ENCODE measurements around the gene LMBRD2. TPM values are rescaled to one million over a fixed set of nuclear protein-coding genes. Genes with fewer than 3 reads are reported as not detected.

LMBRD2 gene
- total and polyA plus RNA-seq, 2 donors (not counting 3 experiments of a cell fraction or from before 2014, with no cell fraction given): 1.2 to 5.2 TPM

DNA sequence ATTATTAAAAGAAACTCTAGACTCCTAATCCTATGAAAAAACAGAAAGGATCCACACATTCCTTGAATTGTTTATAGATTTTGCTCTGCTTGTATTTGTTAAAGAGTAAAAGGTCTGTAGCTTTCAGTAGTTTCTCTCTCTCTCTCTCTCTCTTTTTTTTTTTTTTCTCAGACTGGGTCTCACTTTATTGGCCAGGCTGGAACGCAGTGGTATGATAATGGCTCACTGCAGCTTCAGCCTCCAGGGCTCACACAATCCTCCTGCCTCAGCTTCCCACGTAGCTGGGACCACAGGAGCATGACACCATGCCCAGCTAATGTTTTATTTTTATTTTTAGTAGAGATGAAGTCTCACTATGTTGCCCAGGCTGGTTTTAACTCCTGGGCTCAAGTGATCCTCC, 94.3 kb downstream of the LMBRD2 start:
- H3K4me3 ChIP-seq (replicated peaks in 1 of 3; ENCODE audit: insufficient read depth in 1 of 3, low read depth in 1 of 3, low read length in 3 of 3): no peak overlapping the region
- CTCF ChIA-PET: interaction anchor here (0.8 kb wide), 1 partner anchor 208 kb away, joined by 3 read pairs; no protein-coding TSS in a partner anchor
- no peak for FAIRE-seq
- intact Hi-C loops (cut with micrococcal nuclease) (no loop called here), dilution Hi-C loops (cut with MboI; ENCODE audit: extremely low pct_ligation_motif_present, low sequenced_read_pairs) (no loop called here)
- no peaks in the 10 kb centered on the region for H3K27me3 ChIP-seq (ENCODE audit: control insufficient read depth in 2 of 2, insufficient read depth in 2 of 2, low read length in 2 of 2)
- H3K27ac ChIP-seq (ENCODE audit: insufficient read depth, low read depth, low read length): no peak overlapping the region
- no peaks in the 10 kb centered on the region for H3K36me3 ChIP-seq (ENCODE audit: control insufficient read depth in 2 of 2, extremely low read depth in 1 of 2, insufficient read depth in 2 of 2, low read length in 2 of 2)
- H3K9ac ChIP-seq (replicated peaks; ENCODE audit: extremely low read depth, insufficient read depth, low read length): no peak overlapping the region
- no peaks in the 10 kb centered on the region for H3K9me1 ChIP-seq (replicated peaks; ENCODE audit: control insufficient read depth, extremely low read depth, insufficient read depth, low read length)
- BruUV-seq (replicated peaks): no TSS peak
- no peaks in the 10 kb centered on the region for H3K4me1 ChIP-seq (ENCODE audit: control insufficient read depth, extremely low read depth, insufficient read depth, low read length)
- no peak overlapping the region for H3K4me2 ChIP-seq (ENCODE audit: insufficient read depth, low read length)
- TF ChIP-seq, protein P1, sequence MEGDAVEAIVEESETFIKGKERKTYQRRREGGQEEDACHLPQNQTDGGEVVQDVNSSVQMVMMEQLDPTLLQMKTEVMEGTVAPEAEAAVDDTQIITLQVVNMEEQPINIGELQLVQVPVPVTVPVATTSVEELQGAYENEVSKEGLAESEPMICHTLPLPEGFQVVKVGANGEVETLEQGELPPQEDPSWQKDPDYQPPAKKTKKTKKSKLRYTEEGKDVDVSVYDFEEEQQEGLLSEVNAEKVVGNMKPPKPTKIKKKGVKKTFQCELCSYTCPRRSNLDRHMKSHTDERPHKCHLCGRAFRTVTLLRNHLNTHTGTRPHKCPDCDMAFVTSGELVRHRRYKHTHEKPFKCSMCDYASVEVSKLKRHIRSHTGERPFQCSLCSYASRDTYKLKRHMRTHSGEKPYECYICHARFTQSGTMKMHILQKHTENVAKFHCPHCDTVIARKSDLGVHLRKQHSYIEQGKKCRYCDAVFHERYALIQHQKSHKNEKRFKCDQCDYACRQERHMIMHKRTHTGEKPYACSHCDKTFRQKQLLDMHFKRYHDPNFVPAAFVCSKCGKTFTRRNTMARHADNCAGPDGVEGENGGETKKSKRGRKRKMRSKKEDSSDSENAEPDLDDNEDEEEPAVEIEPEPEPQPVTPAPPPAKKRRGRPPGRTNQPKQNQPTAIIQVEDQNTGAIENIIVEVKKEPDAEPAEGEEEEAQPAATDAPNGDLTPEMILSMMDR (IDR thresholded peaks at IDR 0.05; ENCODE audit: extremely low read depth in 1 of 2, insufficient read depth in 1 of 2, low read depth in 1 of 2, low read length in 2 of 2): no peak
- TF ChIP-seq EZH2 (IDR thresholded peaks at IDR 0.05; ENCODE audit: borderline replicate concordance, low read depth, low read length, severe bottlenecking) (no peak), MYC (IDR thresholded peaks at IDR 0.05; ENCODE audit: low read depth, low read length) (no peak), GATA2 (IDR thresholded peaks at IDR 0.05; ENCODE audit: insufficient read depth, insufficient read length, low read depth, low read length) (no peak), POLR2AphosphoS5 (IDR thresholded peaks at IDR 0.05; ENCODE audit: insufficient read depth, low read depth, low read length) (no peak), POLR2A (IDR thresholded peaks at IDR 0.05; ENCODE audit: low read depth, low read length) (no peak), MAX (IDR thresholded peaks at IDR 0.05; ENCODE audit: insufficient read depth, insufficient read length) (no peak), FOS (IDR thresholded peaks at IDR 0.05; ENCODE audit: borderline replicate concordance, insufficient read depth, low read length) (no peak), JUN (IDR thresholded peaks at IDR 0.05; ENCODE audit: borderline replicate concordance, insufficient read depth, insufficient read length, low read depth) (no peak)
- no peaks in the 10 kb centered on the region for H3K9me3 ChIP-seq (replicated peaks; ENCODE audit: control insufficient read depth, insufficient read depth, low read length)
- no peak overlapping the region for H2AFZ ChIP-seq (ENCODE audit: low read depth, low read length)
- POLR2A ChIA-PET: no interaction called here
- no peak for DNase-seq (ENCODE audit: low read depth, low spot score)
- H3K79me2 ChIP-seq (ENCODE audit: control insufficient read depth, insufficient read depth, low read length): no peaks in the 10 kb centered on the region
- H4K20me1 ChIP-seq (replicated peaks; ENCODE audit: control insufficient read depth, extremely low read depth, insufficient read depth, low read length): no peaks in the 10 kb centered on the region

Data from endothelial cell of umbilical vein (primary cell).